Esophagus squamous epithelium (tissue), 5 donors: Measurements from ENCODE around the gene CLSTN2. TPM values are rescaled to one million over a fixed set of nuclear protein-coding genes. Genes with fewer than 3 reads are reported as not detected.

Experiments used
- DNase-seq: peaks from one replicate; lab custom pipeline; 2025; lab: John Stamatoyannopoulos, UW
- H3K27ac ChIP-seq, 4 donors: fragments of 200-600 bp; sonication (generic); one replicate each; pipeline ENCODE4 v1.5.1; 2016 to 2019; ENCODE audit warnings: mild to moderate bottlenecking in 1 of 4
- H3K27me3 ChIP-seq, 4 donors: fragments of 200-600 bp; sonication (generic); 1 replicate in 3 of 4; 2 replicates in 1 of 4; pipeline versions ENCODE4 v1.5.1 to v1.6.0; 2017 to 2021; ENCODE audit warnings: antibody characterized with exemption in 1 of 4
- H3K36me3 ChIP-seq, 3 donors: fragments of 200-600 bp; sonication (generic); one replicate each; pipeline ENCODE4 v1.5.1; 2016 to 2019
- H3K4me1 ChIP-seq, 3 donors: fragments of 200-600 bp; sonication (generic); one replicate each; pipeline ENCODE4 v1.5.1; 2017 to 2019
- H3K4me3 ChIP-seq, 4 donors: fragments of 200-600 bp; sonication (generic); 1 replicate in 3 of 4; 2 replicates in 1 of 4; pipeline ENCODE4 v1.5.1; 2016 to 2019; ENCODE audit warnings: mild to moderate bottlenecking in 2 of 4, moderate library complexity in 1 of 4
- H3K9me3 ChIP-seq, 3 donors: fragments of 200-600 bp; sonication (generic); one replicate each; pipeline ENCODE4 v1.5.1; 2016 to 2019
- CTCF ChIP-seq, 6 experiments: fragments of 450-650 bp in 4 of 6; fragments of 200-600 bp in 2 of 6; sonication (generic) in 2 of 6; IDR thresholded peaks; one replicate each; pipeline ENCODE4 v1.5.1; 2016 to 2019; ENCODE audit warnings: antibody characterized with exemption in 6 of 6, mild to moderate bottlenecking in 4 of 6, moderate library complexity in 4 of 6
- POLR2A ChIP-seq, 4 donors: fragments of 450-650 bp; IDR thresholded peaks; one replicate each; pipeline ENCODE4 v1.6.1; 2017; ENCODE audit warnings: antibody characterized with exemption in 4 of 4, mild to moderate bottlenecking in 4 of 4, moderate library complexity in 3 of 4
- WGBS, 2 donors: methylation state at CpG; one replicate each; pipeline ENCODE4 v1.1.5; 2018; 5-methylcytosine and 5-hydroxymethylcytosine counted together
- intact Hi-C: fragments of 100-400 bp; cut with DNase I; formaldehyde crosslinking; loops from one replicate; pipeline ENCODE4 v1.15.0; 2022
- small RNA-seq, 4 donors: library from RNA; depleted of rRNA; stranded (forward); fragments of <200 nt; gene quantifications; one replicate each; pipeline ENCODE3, GENCODE V24; 2016
- total RNA-seq, 4 donors: library from RNA; depleted of rRNA; stranded (reverse); fragments of >200 nt; gene quantifications; one replicate each; pipeline ENCODE4 v1.1.0, GENCODE V29; 2016
- donor health status: DM: yes; HTN: yes; CAD: no.

The CLSTN2 gene
- total RNA-seq, 4 donors from 2014 or later: 0.53 to 5.0 (median 3.1) TPM

DNA sequence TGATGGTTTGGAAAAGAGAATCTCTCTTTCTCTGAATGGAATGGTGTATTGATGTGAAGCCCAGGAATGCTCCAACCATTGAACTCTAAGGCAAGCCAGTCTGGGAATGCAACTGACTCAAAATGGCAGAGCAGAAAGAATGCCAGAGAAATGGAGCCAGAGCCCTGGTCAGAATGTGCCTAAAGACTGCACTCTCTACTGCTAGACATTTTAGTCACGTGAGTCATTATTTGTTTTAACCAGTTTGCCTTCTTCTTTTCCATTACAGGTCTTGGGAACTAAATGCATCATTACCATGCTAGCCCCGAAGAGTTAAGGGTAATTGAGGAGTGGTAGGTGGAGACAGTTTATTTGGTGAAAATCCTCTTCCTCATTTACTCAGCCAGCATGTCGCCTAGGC lies 675.6 kb downstream of the CLSTN2 start:
- 56 to 57% methylated on average over 3 of the region's 3 CpGs for WGBS, 2 donors
- Histone ChIP-seq H3K4me3 (no peak overlapping the region), H3K27ac (no peak overlapping the region), H3K9me3 (no peaks in the 10 kb centered on the region), H3K27me3 (no peaks in the 10 kb centered on the region), H3K36me3 (no peaks in the 10 kb centered on the region), H3K4me1 (no peaks in the 10 kb centered on the region)
- DNase-seq: no peak
- TF ChIP-seq POLR2A (IDR thresholded peaks at IDR 0.05) (no peak), CTCF (IDR thresholded peaks at IDR 0.05) (no peak)
- intact Hi-C loops: no loop called here

DNA sequence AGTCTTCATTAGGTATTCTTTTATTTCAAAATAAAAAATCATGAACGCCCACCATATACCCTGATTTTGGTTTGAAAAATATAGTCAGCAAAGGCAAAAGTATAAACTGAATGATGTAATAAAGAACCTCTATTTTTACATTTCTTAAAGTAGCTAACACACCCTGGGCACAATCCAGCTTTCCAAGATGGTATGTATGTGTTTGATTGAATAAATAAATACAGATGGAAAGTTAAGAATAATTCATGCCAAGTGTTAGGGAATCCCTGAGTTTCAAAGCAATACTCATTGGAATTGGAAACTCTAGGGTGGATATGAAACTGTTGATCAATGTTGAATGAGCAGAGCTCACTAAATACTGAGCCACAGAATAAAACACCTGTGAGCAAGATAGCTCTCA lies 679.0 kb downstream of the CLSTN2 start:
- H3K4me3 ChIP-seq: no peak overlapping the region
- no peaks in the 10 kb centered on the region for H3K4me1 ChIP-seq
- WGBS, 2 donors: 68 to 84% methylated on average over 1 of the region's 1 CpG
- no peak overlapping the region for H3K27ac ChIP-seq
- H3K9me3 ChIP-seq: peaks cover 0 to 4% (median 0%) of the 10 kb centered on the region in 3 donors
- no peaks in the 10 kb centered on the region for H3K36me3 ChIP-seq
- intact Hi-C loops: no loop called here
- DNase-seq: no peak
- H3K27me3 ChIP-seq: no peaks in the 10 kb centered on the region
- TF ChIP-seq POLR2A (IDR thresholded peaks at IDR 0.05) (no peak), CTCF (IDR thresholded peaks at IDR 0.05) (no peak)

DNA sequence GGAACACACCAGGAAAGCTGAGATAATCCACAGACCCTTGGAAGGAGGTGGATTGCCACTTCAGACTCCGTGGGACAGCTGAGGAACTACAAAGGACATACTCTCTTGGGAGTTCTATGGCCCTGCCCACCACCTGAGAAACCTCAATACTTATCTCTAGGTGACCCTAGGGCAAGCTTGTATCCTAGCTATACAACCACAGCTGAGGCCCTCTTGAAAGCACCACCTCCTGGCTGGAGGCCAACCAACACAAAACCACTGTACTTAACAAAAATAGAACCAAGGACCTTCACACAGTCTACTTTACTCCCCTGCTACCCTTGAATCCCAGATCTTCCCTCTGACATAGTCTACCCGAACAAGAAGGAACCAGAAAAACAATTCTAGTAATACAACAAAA lies 682.1 kb downstream of the CLSTN2 start:
- Histone ChIP-seq H3K4me1 (no peaks in the 10 kb centered on the region), H3K36me3 (no peaks in the 10 kb centered on the region), H3K27ac (no peak overlapping the region), H3K27me3 (no peaks in the 10 kb centered on the region), H3K9me3 (peaks cover 0 to 4% (median 0%) of the 10 kb centered on the region in 3 donors), H3K4me3 (no peak overlapping the region)
- intact Hi-C loops: no loop called here
- whole genome bisulfite sequencing, 2 donors: 52 to 68% methylated on average over 2 of the region's 2 CpGs
- no peak for TF ChIP-seq POLR2A (IDR thresholded peaks at IDR 0.05)
- TF ChIP-seq CTCF (IDR thresholded peaks at IDR 0.05): no peak
- no peak for DNase-seq

- H3K9me3 ChIP-seq: no peaks in the 10 kb centered on the region
- no peak overlapping the region for H3K4me3 ChIP-seq
- no peak for DNase-seq
- WGBS, 2 donors: 81 to 91% methylated on average over 6 to 7 of the region's 7 CpGs
- no peak for TF ChIP-seq POLR2A (IDR thresholded peaks at IDR 0.05)
- TF ChIP-seq CTCF (IDR thresholded peaks at IDR 0.05): no peak
- no peaks in the 10 kb centered on the region for H3K36me3 ChIP-seq
- H3K27me3 ChIP-seq: no peaks in the 10 kb centered on the region
- intact Hi-C loops: no loop called here
- H3K27ac ChIP-seq: no peak overlapping the region
- H3K4me1 ChIP-seq: no peaks in the 10 kb centered on the region
Observed at GRCh38 chr3:140626856-140627255, 691.9 kb downstream of the CLSTN2 start.

Small RNA genes within 50 kb of the gene (small RNA-seq; reads per million reads assigned to genes)
- gene AC048346.1: 0 reads per million in 4 donors
